Measurements from ENCODE around the gene UBE4A. TPM values are rescaled to one million over a fixed set of nuclear protein-coding genes. Genes with fewer than 3 reads are reported as not detected.

The UBE4A gene
- total and polyA plus RNA-seq, 10 of the 15 experiments (the other 5 are each of a cell fraction or from before 2014, with no cell fraction given): 6.2 to 39.6 (median 30.3) TPM

- intact Hi-C loops (cut with micrococcal nuclease; ENCODE audit: unreplicated experiment) (no loop called here), in situ Hi-C loops (cut with MboI) (no loop called here)
- Histone ChIP-seq H3K9ac (ENCODE audit: control insufficient read depth, insufficient read depth, low read length) (no peak overlapping the region), H3K27ac (ENCODE audit: control insufficient read depth, insufficient read depth) (no peak overlapping the region), H3K4me2 (ENCODE audit: control insufficient read depth, insufficient read depth) (no peak overlapping the region), H3K27me3 (replicated peaks in 1 of 2; ENCODE audit: control insufficient read depth in 2 of 2, insufficient read depth in 2 of 2, low read length in 1 of 2) (no peaks in the 10 kb centered on the region; a peak in 1 of 4 replicates), H3K79me2 (ENCODE audit: control insufficient read depth, insufficient read depth, low read length) (no peaks in the 10 kb centered on the region), H2AFZ (ENCODE audit: control insufficient read depth, low read depth, low read length) (no peak overlapping the region), H3K4me1 (ENCODE audit: control insufficient read depth, insufficient read depth, low read length) (no peaks in the 10 kb centered on the region), H4K20me1 (ENCODE audit: control insufficient read depth, insufficient read depth) (no peaks in the 10 kb centered on the region), H3K9me3 (replicated peaks; ENCODE audit: control insufficient read depth, insufficient read depth, low read length) (no peaks in the 10 kb centered on the region), H3K36me3 (ENCODE audit: control insufficient read depth in 2 of 2, insufficient read depth in 2 of 2, low read length in 1 of 2) (no peaks in the 10 kb centered on the region), H3K4me3 (no peak overlapping the region)
- ATAC-seq (no peak), DNase-seq (ENCODE audit: low read depth, low spot score) (no peak), FAIRE-seq (no peak)
- ChIA-PET SMC1A (ENCODE audit: uncharacterized antibody, unreplicated experiment) (interaction anchor here (1.7 kb wide), 1 partner anchor 10 kb away, joined by 7 read pairs; no protein-coding TSS in a partner anchor), CTCF (interaction anchor here (1.5 to 3.6 kb wide), 3 partner anchors 11 to 45 kb away, joined by 3 to 17 read pairs (median 10); no protein-coding TSS in a partner anchor), RAD21 (ENCODE audit: unreplicated experiment) (interaction anchor here (0.6 kb wide), 1 partner anchor 22 kb away, joined by 3 read pairs; no protein-coding TSS in a partner anchor), POLR2A (no interaction called here)
- 98% methylated on average over 3 of the region's 3 CpGs for WGBS (ENCODE audit: insufficient coverage, insufficient replicate concordance, low lambda C conversion rate, missing lambda C conversion rate)
- BruUV-seq (replicated peaks): no TSS peak
- TF ChIP-seq, protein P1, sequence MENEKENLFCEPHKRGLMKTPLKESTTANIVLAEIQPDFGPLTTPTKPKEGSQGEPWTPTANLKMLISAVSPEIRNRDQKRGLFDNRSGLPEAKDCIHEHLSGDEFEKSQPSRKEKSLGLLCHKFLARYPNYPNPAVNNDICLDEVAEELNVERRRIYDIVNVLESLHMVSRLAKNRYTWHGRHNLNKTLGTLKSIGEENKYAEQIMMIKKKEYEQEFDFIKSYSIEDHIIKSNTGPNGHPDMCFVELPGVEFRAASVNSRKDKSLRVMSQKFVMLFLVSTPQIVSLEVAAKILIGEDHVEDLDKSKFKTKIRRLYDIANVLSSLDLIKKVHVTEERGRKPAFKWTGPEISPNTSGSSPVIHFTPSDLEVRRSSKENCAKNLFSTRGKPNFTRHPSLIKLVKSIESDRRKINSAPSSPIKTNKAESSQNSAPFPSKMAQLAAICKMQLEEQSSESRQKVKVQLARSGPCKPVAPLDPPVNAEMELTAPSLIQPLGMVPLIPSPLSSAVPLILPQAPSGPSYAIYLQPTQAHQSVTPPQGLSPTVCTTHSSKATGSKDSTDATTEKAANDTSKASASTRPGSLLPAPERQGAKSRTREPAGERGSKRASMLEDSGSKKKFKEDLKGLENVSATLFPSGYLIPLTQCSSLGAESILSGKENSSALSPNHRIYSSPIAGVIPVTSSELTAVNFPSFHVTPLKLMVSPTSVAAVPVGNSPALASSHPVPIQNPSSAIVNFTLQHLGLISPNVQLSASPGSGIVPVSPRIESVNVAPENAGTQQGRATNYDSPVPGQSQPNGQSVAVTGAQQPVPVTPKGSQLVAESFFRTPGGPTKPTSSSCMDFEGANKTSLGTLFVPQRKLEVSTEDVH (IDR thresholded peaks at IDR 0.05; ENCODE audit: low read depth, partially characterized antibody): no peak
- TF ChIP-seq E2F4 (IDR thresholded peaks at IDR 0.05; ENCODE audit: low read depth, low read length) (no peak), ZNF207 (IDR thresholded peaks at IDR 0.05; ENCODE audit: borderline replicate concordance) (no peak), MYB (IDR thresholded peaks at IDR 0.05; ENCODE audit: borderline replicate concordance, low read depth, low read length) (no peak), CBX3 (IDR thresholded peaks at IDR 0.05; ENCODE audit: borderline replicate concordance, low read depth) (no peak), SP1 (IDR thresholded peaks at IDR 0.05; ENCODE audit: low read depth, low read length) (no peak), PKNOX1 (IDR thresholded peaks at IDR 0.05) (no peak), FOS (IDR thresholded peaks at IDR 0.05; ENCODE audit: borderline replicate concordance, extremely low read depth, insufficient read length) (no peak), HDAC2 (IDR thresholded peaks at IDR 0.05) (no peak), PAX5 (IDR thresholded peaks at IDR 0.05; ENCODE audit: borderline replicate concordance, low read depth, low read length) (no peak), TCF12 (IDR thresholded peaks at IDR 0.05; ENCODE audit: low read depth, low read length) (no peak), MTA2 (IDR thresholded peaks at IDR 0.05; ENCODE audit: low read depth) (no peak), MYC (IDR thresholded peaks at IDR 0.05; ENCODE audit: insufficient read depth, insufficient read length, insufficient replicate concordance, low read length, severe bottlenecking) (no peak)
- TF ChIP-seq, protein P2, sequence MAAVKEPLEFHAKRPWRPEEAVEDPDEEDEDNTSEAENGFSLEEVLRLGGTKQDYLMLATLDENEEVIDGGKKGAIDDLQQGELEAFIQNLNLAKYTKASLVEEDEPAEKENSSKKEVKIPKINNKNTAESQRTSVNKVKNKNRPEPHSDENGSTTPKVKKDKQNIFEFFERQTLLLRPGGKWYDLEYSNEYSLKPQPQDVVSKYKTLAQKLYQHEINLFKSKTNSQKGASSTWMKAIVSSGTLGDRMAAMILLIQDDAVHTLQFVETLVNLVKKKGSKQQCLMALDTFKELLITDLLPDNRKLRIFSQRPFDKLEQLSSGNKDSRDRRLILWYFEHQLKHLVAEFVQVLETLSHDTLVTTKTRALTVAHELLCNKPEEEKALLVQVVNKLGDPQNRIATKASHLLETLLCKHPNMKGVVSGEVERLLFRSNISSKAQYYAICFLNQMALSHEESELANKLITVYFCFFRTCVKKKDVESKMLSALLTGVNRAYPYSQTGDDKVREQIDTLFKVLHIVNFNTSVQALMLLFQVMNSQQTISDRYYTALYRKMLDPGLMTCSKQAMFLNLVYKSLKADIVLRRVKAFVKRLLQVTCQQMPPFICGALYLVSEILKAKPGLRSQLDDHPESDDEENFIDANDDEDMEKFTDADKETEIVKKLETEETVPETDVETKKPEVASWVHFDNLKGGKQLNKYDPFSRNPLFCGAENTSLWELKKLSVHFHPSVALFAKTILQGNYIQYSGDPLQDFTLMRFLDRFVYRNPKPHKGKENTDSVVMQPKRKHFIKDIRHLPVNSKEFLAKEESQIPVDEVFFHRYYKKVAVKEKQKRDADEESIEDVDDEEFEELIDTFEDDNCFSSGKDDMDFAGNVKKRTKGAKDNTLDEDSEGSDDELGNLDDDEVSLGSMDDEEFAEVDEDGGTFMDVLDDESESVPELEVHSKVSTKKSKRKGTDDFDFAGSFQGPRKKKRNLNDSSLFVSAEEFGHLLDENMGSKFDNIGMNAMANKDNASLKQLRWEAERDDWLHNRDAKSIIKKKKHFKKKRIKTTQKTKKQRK (IDR thresholded peaks at IDR 0.05; ENCODE audit: low read depth, low read length): no peak
Observed at GRCh38 chr11:118341261-118341660, 18.1 kb upstream of the UBE4A start.
